Kidney epithelial cell (primary cell): ENCODE measurements around the gene CERS1. TPM values are rescaled to one million over a fixed set of nuclear protein-coding genes. Genes with fewer than 3 reads are reported as not detected.
A peak's percentile ranks its signal among the peaks of the same experiment; 100 is the strongest.

Experiments
- DNase-seq: peaks from one replicate; pipeline ENCODE4 v3.0.0-alpha.2; 2010; ENCODE audit warnings: low read depth
- H3K27me3 ChIP-seq: 2 replicates; pipeline ENCODE4 v1.6.0; 2011; ENCODE audit warnings: low read length; ENCODE audit not compliant: control insufficient read depth, insufficient read depth
- H3K36me3 ChIP-seq: 2 replicates; pipeline ENCODE4 v1.5.1; 2011; ENCODE audit warnings: low read length; ENCODE audit not compliant: control insufficient read depth, insufficient read depth
- H3K4me3 ChIP-seq: 2 replicates; pipeline ENCODE4 v1.5.1; 2011; ENCODE audit warnings: low read depth, mild to moderate bottlenecking, control low read depth, low read length
- total RNA-seq: library from RNA; depleted of rRNA; stranded (reverse); fragments of >200 nt; gene quantifications from 2 replicates; pipeline ENCODE4 v1.2.3, GENCODE V29; 2015
- TF ChIP-seq, protein P1 (sequence below): IDR thresholded peaks from 2 replicates; pipeline ENCODE4 v1.5.1; 2011; ENCODE audit warnings: mild to moderate bottlenecking, moderate library complexity, low read length, control low read depth, inconsistent platforms; ENCODE audit not compliant: insufficient read depth, poor library complexity, severe bottlenecking

The CERS1 gene
- total RNA-seq, 1 donor from 2014 or later, result 2.9 TPM

DNA sequence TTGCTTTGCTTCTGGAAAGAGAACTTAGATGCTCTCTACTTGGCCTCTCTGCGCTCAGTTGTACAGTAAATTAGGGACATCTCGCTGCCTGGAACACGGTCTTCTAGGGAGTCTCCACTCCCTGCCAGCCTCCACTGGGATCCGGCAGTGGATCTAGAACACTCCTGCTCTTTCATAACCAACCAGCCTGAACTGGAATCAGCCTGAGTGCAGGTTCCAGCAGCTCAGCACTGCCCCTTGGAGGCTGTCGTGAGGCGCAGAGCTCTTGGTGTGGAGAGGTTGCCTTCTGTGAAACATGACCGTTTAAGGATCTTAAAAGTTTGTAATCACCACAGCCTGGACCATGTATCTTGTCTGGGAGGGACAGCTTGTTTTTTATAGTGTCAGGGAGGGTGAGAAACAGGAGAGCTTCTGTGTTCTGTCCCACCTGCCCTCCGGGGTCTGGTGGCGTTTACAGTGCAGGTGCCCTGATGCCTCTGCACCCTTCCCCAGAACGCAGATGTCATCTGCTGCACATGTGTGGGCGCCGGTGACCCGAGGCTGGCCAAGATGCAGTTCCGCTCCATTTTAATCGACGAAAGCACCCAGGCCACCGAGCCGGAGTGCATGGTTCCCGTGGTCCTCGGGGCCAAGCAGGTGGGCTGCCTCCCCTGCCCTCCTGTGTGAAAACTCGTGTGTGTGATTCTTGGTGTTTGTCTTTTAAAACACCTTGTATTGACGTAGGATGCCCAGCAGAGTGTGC lies 39.4 kb downstream of the CERS1 start:
- Histone ChIP-seq H3K36me3 (peaks cover 8% of the 10 kb centered on the region), H3K27me3 (no peaks in the 10 kb centered on the region), H3K4me3 (no peak overlapping the region)
- TF ChIP-seq, protein P1, sequence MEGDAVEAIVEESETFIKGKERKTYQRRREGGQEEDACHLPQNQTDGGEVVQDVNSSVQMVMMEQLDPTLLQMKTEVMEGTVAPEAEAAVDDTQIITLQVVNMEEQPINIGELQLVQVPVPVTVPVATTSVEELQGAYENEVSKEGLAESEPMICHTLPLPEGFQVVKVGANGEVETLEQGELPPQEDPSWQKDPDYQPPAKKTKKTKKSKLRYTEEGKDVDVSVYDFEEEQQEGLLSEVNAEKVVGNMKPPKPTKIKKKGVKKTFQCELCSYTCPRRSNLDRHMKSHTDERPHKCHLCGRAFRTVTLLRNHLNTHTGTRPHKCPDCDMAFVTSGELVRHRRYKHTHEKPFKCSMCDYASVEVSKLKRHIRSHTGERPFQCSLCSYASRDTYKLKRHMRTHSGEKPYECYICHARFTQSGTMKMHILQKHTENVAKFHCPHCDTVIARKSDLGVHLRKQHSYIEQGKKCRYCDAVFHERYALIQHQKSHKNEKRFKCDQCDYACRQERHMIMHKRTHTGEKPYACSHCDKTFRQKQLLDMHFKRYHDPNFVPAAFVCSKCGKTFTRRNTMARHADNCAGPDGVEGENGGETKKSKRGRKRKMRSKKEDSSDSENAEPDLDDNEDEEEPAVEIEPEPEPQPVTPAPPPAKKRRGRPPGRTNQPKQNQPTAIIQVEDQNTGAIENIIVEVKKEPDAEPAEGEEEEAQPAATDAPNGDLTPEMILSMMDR, result peak; percentile 47
- no peak for DNase-seq

DNA sequence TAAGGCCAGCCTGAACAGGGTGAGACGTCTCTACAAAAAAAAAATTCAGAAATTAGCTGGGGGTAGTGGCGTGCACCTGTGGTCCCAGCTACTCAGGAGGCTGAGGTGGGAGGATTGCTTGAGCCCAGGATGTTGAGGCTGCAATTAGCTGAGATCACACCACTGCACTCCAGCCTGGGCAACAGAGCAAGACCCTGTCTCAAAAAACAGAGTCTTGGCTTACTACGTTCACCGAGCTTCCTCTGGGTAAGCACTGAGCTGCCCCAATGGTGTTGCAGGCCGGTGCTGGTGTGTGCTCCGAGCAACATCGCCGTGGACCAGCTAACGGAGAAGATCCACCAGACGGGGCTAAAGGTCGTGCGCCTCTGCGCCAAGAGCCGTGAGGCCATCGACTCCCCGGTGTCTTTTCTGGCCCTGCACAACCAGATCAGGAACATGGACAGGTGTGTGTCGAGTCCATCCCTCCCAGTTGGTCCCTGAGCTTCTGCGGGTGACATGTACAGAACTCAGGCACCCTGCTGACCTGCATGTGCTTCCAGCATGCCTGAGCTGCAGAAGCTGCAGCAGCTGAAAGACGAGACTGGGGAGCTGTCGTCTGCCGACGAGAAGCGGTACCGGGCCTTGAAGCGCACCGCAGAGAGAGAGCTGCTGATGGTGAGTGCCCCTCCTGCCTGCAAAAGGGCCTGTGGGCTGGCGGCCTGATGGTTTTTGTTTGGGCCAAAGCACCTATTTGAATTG lies 40.1 kb downstream of the CERS1 start:
- H3K4me3 ChIP-seq, result no peak overlapping the region
- peaks cover 6% of the 10 kb centered on the region for H3K36me3 ChIP-seq
- no peaks in the 10 kb centered on the region for H3K27me3 ChIP-seq
- TF ChIP-seq, protein P1, result no peak
- no peak for DNase-seq

DNA sequence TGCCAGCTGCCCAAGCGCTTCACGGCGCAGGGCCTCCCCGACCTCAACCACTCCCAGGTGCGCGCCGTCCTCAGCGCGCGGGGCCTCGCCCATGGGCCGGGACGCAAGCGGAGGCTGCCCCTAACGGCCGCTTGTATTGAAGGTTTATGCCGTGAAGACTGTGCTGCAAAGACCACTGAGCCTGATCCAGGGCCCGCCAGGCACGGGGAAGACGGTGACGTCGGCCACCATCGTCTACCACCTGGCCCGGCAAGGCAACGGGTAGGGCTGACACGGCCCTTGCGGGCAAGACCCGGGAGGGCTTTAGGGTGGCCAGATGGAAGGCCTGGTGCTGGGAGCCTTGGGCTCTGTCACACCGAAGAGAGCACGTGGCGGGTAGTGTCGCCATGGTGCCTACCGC lies 41.0 kb downstream of the CERS1 start:
- no peak overlapping the region for H3K4me3 ChIP-seq
- TF ChIP-seq, protein P1, result no peak
- no peaks in the 10 kb centered on the region for H3K27me3 ChIP-seq
- H3K36me3 ChIP-seq, result peaks cover 6% of the 10 kb centered on the region
- DNase-seq, result no peak

DNA sequence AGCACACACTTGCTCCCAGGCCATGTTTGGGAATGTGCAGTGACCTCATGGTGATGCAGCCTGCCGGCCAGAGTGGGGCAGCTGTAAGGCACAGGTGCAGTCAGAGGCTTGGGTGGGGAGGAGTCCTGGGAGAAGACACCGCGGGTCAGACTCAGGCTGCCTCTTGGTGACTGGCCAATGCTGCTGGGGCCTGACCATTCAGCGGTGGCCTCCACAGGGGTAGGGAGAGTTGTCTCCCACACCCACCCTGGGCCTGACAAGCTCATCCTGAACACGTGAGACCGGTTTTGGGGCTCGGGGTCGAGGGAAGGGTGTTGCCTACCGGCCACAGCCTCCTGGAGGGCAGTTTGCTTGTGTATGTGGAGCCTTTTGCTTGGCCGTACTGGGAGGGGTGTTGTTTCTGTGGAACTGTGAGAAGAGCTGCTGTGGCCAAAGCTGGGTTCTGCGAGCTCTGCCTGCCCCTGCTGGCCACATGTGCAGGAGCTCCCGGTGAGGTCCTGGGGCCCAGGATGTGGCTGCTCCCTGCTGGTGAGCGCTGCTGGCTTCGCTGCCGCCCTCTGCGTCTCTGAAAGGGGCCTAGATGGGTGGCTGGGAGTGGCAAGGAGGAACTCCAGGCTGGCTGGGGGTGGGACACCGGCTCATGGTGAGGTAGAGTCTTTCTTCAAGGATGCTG lies 42.1 kb downstream of the CERS1 start:
- no peak for DNase-seq
- peaks cover 5% of the 10 kb centered on the region for H3K36me3 ChIP-seq
- no peaks in the 10 kb centered on the region for H3K27me3 ChIP-seq
- H3K4me3 ChIP-seq, result no peak overlapping the region
- TF ChIP-seq, protein P1, result no peak

DNA sequence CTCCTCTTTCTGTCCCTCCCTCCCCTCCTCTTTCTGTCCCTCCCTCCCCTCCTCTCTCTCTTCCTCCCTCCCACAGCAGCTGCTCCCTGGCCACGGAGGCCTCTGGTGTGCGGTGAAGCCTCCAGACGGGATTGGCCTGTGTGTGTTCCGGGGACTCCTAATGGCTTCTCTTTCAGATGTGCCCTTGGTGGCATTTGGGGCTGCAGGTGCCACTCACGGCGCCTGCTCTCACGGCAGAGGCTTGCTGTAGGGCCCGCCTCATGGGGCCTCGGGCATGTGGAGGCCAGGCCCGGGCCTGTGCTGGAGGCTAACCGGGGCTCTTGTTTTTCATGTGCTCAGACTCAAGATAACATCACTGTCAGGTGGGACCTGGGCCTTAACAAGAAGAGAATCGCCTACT lies 43.3 kb downstream of the CERS1 start:
- H3K4me3 ChIP-seq, result no peak overlapping the region
- no peak for DNase-seq
- TF ChIP-seq, protein P1, result no peak
- H3K27me3 ChIP-seq, result no peaks in the 10 kb centered on the region
- peaks cover 5% of the 10 kb centered on the region for H3K36me3 ChIP-seq
